Caco-2 (cell line): ENCODE measurements around the gene GOLGA2. TPM values are rescaled to one million over a fixed set of nuclear protein-coding genes. Genes with fewer than 3 reads are reported as not detected.

Source experiments
- Bru-seq: library from RNA; stranded (reverse); fragments of 400-500 nt; gene quantifications from one replicate; lab custom pipeline; 2021; lab: Mats Ljungman, UMichigan
- BruChase-seq, 2 experiments: library from RNA; stranded (reverse); fragments of 400-500 nt; gene quantifications; one replicate each; lab custom pipeline; 2021; lab: Mats Ljungman, UMichigan
- BruUV-seq: library from RNA; stranded (reverse); fragments of 400-500 nt; replicated peaks from 2 replicates; lab custom pipeline; 2021; lab: Mats Ljungman, UMichigan
- CTCF ChIA-PET: fragments of 300-600 bp; sonication (Branson Sonifier 250); formaldehyde crosslinking; loops from one replicate; lab custom pipeline; 2022; ENCODE audit warnings: antibody characterized with exemption; lab: Charles Lee
- POLR2A ChIA-PET: fragments of 300-600 bp; sonication (Branson Sonifier 250); formaldehyde crosslinking; loops from one replicate; lab custom pipeline; 2022; ENCODE audit warnings: antibody characterized with exemption; lab: Charles Lee
- DNase-seq, 2 experiments: peaks; one replicate each; pipeline versions ENCODE4 v3.0.0 to v3.0.0-alpha.2; 2020 to 2022
- H3K27me3 ChIP-seq: replicated peaks from 2 replicates; pipeline ENCODE4 v1.6.0; 2011; ENCODE audit warnings: low read length; ENCODE audit not compliant: control insufficient read depth, insufficient read depth
- H3K36me3 ChIP-seq: 2 replicates; pipeline ENCODE4 v1.5.1; 2011; ENCODE audit warnings: low read length; ENCODE audit not compliant: control insufficient read depth, insufficient read depth
- H3K4me1 ChIP-seq: fragments of 250-450 bp; sonication (Bioruptor Pico); 2 replicates; pipeline ENCODE4 v1.5.1; 2020; ENCODE audit warnings: mild to moderate bottlenecking
- H3K4me3 ChIP-seq: 2 replicates; pipeline ENCODE4 v1.5.1; 2011; ENCODE audit warnings: low read depth, mild to moderate bottlenecking, control low read depth, low read length
- H3K9me3 ChIP-seq: fragments of 250-450 bp; sonication (Bioruptor Pico); 2 replicates; pipeline ENCODE4 v1.5.1; 2020; ENCODE audit warnings: mild to moderate bottlenecking, moderate library complexity
- H3K27ac Mint-ChIP-seq: one replicate; pipeline ENCODE4 v1.8.0; 2022; ENCODE audit warnings: mixed read lengths; ENCODE audit not compliant: unreplicated experiment
- H3K27me3 Mint-ChIP-seq: one replicate; pipeline ENCODE4 v1.8.0; 2022; ENCODE audit warnings: mixed read lengths; ENCODE audit not compliant: insufficient read depth, unreplicated experiment
- H3K36me3 Mint-ChIP-seq: one replicate; pipeline ENCODE4 v1.8.0; 2022; ENCODE audit warnings: mild to moderate bottlenecking, mixed read lengths; ENCODE audit not compliant: insufficient read depth, unreplicated experiment
- H3K4me1 Mint-ChIP-seq: one replicate; pipeline ENCODE4 v1.8.0; 2022; ENCODE audit warnings: low read depth, mixed read lengths; ENCODE audit not compliant: unreplicated experiment
- H3K4me3 Mint-ChIP-seq: one replicate; pipeline ENCODE4 v1.8.0; 2022; ENCODE audit warnings: mild to moderate bottlenecking, moderate library complexity, mixed read lengths; ENCODE audit not compliant: unreplicated experiment
- H3K9me3 Mint-ChIP-seq: one replicate; pipeline ENCODE4 v1.8.0; 2022; ENCODE audit warnings: mixed read lengths; ENCODE audit not compliant: unreplicated experiment
- intact Hi-C: fragments of 100-400 bp; cut with micrococcal nuclease; formaldehyde crosslinking; loops from one replicate; pipeline ENCODE4 v1.10.0; 2022; ENCODE audit not compliant: unreplicated experiment
- long read RNA-seq: library from polyadenylated mRNA; stranded (forward); transcript quantifications from one replicate; pipeline ENCODE4 v2.0.0, GENCODE V29; 2022
- total RNA-seq: library from RNA; stranded (reverse); gene quantifications from 2 replicates; pipeline ENCODE4 v1.2.3, GENCODE V29; 2022
- TF ChIP-seq, protein P1 (sequence below), 2 experiments: fragments of 200-600 bp in 1 of 2; IDR thresholded peaks; 1 replicate in 1 of 2; 2 replicates in 1 of 2; pipeline versions ENCODE4 v1.5.1 to v1.8.0; 2011 to 2022; ENCODE audit warnings: antibody characterized with exemption in 1 of 2, control low read depth in 1 of 2, inconsistent platforms in 1 of 2, low read depth in 1 of 2, low read length in 1 of 2, mild to moderate bottlenecking in 1 of 2, moderate library complexity in 1 of 2; ENCODE audit not compliant: insufficient read depth in 1 of 2, severe bottlenecking in 1 of 2, unreplicated experiment in 1 of 2

Gene GOLGA2, protein sequence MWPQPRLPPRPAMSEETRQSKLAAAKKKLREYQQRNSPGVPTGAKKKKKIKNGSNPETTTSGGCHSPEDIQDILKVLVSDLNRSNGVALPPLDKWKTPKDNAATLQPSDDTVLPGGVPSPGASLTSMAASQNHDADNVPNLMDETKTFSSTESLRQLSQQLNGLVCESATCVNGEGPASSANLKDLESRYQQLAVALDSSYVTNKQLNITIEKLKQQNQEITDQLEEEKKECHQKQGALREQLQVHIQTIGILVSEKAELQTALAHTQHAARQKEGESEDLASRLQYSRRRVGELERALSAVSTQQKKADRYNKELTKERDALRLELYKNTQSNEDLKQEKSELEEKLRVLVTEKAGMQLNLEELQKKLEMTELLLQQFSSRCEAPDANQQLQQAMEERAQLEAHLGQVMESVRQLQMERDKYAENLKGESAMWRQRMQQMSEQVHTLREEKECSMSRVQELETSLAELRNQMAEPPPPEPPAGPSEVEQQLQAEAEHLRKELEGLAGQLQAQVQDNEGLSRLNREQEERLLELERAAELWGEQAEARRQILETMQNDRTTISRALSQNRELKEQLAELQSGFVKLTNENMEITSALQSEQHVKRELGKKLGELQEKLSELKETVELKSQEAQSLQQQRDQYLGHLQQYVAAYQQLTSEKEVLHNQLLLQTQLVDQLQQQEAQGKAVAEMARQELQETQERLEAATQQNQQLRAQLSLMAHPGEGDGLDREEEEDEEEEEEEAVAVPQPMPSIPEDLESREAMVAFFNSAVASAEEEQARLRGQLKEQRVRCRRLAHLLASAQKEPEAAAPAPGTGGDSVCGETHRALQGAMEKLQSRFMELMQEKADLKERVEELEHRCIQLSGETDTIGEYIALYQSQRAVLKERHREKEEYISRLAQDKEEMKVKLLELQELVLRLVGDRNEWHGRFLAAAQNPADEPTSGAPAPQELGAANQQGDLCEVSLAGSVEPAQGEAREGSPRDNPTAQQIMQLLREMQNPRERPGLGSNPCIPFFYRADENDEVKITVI
- 97.7 and 102 TPM in 2 replicates for total RNA-seq
- Bru-seq, nascent RNA = percentile 81 among the genes with signal in this experiment
- percentile 87 among the genes with signal in this experiment for BruChase-seq, experiment 1, labeled RNA remaining after a 2-hour chase
- BruChase-seq, experiment 2, labeled RNA remaining after a 6-hour chase = percentile 93 among the genes with signal in this experiment
- long read RNA-seq, full-length matches to known transcripts = 2 of 61 reads
- long read RNA-seq, partial matches to known transcripts = 10 of 61 reads
- long read RNA-seq, other reads (novel, unspliced or antisense) = 49 of 61 reads

DNA sequence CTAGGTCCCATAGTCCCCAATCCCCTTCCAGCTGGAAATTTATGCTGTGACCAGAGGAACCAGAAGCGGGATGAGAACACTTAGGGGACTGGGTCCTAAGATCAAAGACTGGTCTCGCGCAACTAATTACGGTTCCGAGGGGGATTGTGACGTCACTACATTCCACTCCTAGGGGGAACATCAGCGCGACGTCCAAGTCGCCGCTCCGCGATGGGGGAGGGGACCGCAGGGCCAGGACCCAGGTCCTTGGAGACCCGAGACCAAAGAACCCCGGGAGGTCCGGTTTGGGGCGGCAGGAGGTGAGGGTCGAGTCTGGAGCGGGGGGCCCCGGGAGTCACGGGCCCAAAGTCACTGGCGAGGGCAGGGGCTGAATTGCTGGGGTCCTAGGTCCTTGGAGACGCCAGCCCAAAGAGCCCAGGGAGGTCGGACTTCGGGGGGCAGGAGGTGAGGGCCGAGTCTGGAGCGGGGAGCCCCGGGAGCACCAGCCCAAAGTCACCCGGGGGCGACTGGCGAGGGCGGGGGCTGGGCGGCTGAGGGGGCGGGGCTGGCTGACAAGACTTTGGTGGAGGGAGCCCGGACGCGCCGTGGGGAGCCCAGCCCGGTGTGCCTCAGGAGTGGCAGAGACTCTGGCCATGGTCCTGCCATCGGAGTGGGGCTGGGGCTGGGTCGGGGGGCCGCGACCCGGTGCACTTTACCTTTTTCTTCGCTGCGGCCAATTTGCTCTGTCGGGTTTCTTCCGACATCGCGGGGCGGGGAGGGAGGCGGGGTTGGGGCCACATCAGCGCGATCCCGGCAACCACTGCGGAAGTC, at the start of gene GOLGA2:
GOLGA2 (minus strand) TSS at position 810 of the 810 bp plus-strand sequence; CDS start at position 779, 31 bp downstream.
- peak within 1 kb of the TSS; percentile 88 for H3K4me3 ChIP-seq
- TF ChIP-seq, protein P1, sequence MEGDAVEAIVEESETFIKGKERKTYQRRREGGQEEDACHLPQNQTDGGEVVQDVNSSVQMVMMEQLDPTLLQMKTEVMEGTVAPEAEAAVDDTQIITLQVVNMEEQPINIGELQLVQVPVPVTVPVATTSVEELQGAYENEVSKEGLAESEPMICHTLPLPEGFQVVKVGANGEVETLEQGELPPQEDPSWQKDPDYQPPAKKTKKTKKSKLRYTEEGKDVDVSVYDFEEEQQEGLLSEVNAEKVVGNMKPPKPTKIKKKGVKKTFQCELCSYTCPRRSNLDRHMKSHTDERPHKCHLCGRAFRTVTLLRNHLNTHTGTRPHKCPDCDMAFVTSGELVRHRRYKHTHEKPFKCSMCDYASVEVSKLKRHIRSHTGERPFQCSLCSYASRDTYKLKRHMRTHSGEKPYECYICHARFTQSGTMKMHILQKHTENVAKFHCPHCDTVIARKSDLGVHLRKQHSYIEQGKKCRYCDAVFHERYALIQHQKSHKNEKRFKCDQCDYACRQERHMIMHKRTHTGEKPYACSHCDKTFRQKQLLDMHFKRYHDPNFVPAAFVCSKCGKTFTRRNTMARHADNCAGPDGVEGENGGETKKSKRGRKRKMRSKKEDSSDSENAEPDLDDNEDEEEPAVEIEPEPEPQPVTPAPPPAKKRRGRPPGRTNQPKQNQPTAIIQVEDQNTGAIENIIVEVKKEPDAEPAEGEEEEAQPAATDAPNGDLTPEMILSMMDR (IDR thresholded peaks at IDR 0.05; ENCODE audit: insufficient read depth in 1 of 2, low read depth in 1 of 2, low read length in 1 of 2, severe bottlenecking in 1 of 2, unreplicated experiment in 1 of 2) = no peak
- H3K9me3 Mint-ChIP-seq = no peaks in the 10 kb centered on the region
- CTCF ChIA-PET = interaction anchor here (0.6 to 1.5 kb wide), 10 partner anchors 17 to 89 kb away, joined by 3 to 10 read pairs (median 6); no protein-coding TSS in a partner anchor
- peak; percentile 56 to 64 for DNase-seq
- H3K36me3 ChIP-seq = peaks cover 2% of the 10 kb centered on the region; the same call in 1 of the 2 replicates
- peaks cover 28% of the 10 kb centered on the region for H3K4me1 Mint-ChIP-seq
- peak within 1 kb of the TSS; percentile 98 for H3K4me3 Mint-ChIP-seq
- H3K27me3 Mint-ChIP-seq = peaks cover 2% of the 10 kb centered on the region
- no peaks in the 10 kb centered on the region for H3K9me3 ChIP-seq
- H3K27ac Mint-ChIP-seq = peak within 1 kb of the TSS; percentile 97
- BruUV-seq = no TSS peak
- intact Hi-C loops = loop anchor here (1.0 kb wide), 3 partner anchors 25 to 64 kb away; no protein-coding TSS in a partner anchor
- peaks cover 5% of the 10 kb centered on the region for H3K4me1 ChIP-seq
- H3K36me3 Mint-ChIP-seq = peaks cover 63% of the 10 kb centered on the region
- no peaks in the 10 kb centered on the region for H3K27me3 ChIP-seq
- POLR2A ChIA-PET = interaction anchor here (0.6 to 1.6 kb wide), 12 partner anchors 10 to 277 kb away, joined by 3 to 15 read pairs (median 4); partner anchors contain the start of genes CERCAM, SPTAN1 and URM1

DNA sequence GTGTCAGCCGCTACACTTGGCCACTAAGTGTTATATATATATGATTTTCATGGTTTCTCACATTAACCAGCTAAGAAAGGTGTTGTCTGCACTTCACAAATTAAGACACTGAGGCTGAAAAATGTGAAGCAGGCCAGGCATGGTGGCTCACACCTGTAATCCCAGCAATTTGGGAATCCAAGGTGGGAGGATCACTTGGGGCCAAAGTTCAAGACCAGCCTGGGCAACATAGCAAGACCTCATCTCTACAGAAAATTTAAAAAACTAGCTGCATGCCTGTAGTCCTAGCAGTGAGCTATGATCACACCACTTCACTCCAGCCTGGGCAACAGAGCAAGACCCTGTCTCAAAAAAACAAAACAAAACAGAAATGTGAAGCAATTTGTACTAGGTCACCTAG, 48.6 kb upstream of the GOLGA2 start:
- no peak for DNase-seq
- CTCF ChIA-PET = no interaction called here
- intact Hi-C loops = no loop called here
- Mint-ChIP-seq H3K4me1 (peaks cover 7% of the 10 kb centered on the region), H3K9me3 (no peaks in the 10 kb centered on the region), H3K27me3 (no peaks in the 10 kb centered on the region), H3K36me3 (peaks cover 35% of the 10 kb centered on the region), H3K4me3 (no peak overlapping the region), H3K27ac (no peak overlapping the region)
- TF ChIP-seq, protein P1 (IDR thresholded peaks at IDR 0.05; ENCODE audit: insufficient read depth in 1 of 2, low read depth in 1 of 2, low read length in 1 of 2, severe bottlenecking in 1 of 2, unreplicated experiment in 1 of 2) = no peak
- 0 out of 2 replicates have a peak, but pooled peaks cover 2% of the 10 kb centered on the region for H3K36me3 ChIP-seq
- peaks cover 17% of the 10 kb centered on the region for H3K4me1 ChIP-seq
- no peaks in the 10 kb centered on the region for H3K9me3 ChIP-seq
- H3K4me3 ChIP-seq = no peak overlapping the region
- no peaks in the 10 kb centered on the region for H3K27me3 ChIP-seq
- no TSS peak for BruUV-seq
- POLR2A ChIA-PET = no interaction called here
